Heart left ventricle (tissue), 16 donors: Measurements from ENCODE around the gene IFFO2. TPM values are rescaled to one million over a fixed set of nuclear protein-coding genes. Genes with fewer than 3 reads are reported as not detected.

Experiments
- ATAC-seq, 4 donors: fragments of 200-7000 bp; cut with Tn5 transposase; one replicate each; pipeline ENCODE4 v1.9.1; 2020 to 2022; ENCODE audit warnings: moderate library complexity in 4 of 4, mild to moderate bottlenecking in 3 of 4, moderate number of reproducible peaks in 1 of 4
- DNase-seq, 5 donors: peaks; one replicate each; pipeline ENCODE4 v3.0.0-alpha.2; 2020
- H3K27ac ChIP-seq, 12 donors: fragments of 200-600 bp; sonication (generic) in 4 of 12; one replicate each; pipeline versions ENCODE4 v1.5.0 to v1.8.0; 2016 to 2022; ENCODE audit warnings: mild to moderate bottlenecking in 2 of 12
- H3K27me3 ChIP-seq, 9 donors: fragments of 200-600 bp; sonication (generic) in 2 of 9; one replicate each; pipeline versions ENCODE4 v1.5.1 to v1.8.0; 2016 to 2022; ENCODE audit warnings: mild to moderate bottlenecking in 3 of 9
- H3K36me3 ChIP-seq, 9 donors: fragments of 200-600 bp; sonication (generic) in 2 of 9; one replicate each; pipeline versions ENCODE4 v1.5.0 to v1.8.0; 2018 to 2022; ENCODE audit warnings: mild to moderate bottlenecking in 2 of 9
- H3K4me1 ChIP-seq, 12 donors: fragments of 200-600 bp; sonication (generic) in 4 of 12; one replicate each; pipeline versions ENCODE4 v1.5.0 to v1.8.0; 2016 to 2022; ENCODE audit warnings: mild to moderate bottlenecking in 3 of 12
- H3K4me3 ChIP-seq, 12 donors: fragments of 200-600 bp; sonication (generic) in 4 of 12; one replicate each; pipeline versions ENCODE4 v1.5.0 to v1.8.0; 2017 to 2022; ENCODE audit warnings: mild to moderate bottlenecking in 9 of 12, moderate library complexity in 4 of 12
- H3K9me3 ChIP-seq, 12 donors: fragments of 200-600 bp; sonication (generic) in 4 of 12; one replicate each; pipeline versions ENCODE4 v1.5.0 to v1.8.0; 2016 to 2022; ENCODE audit warnings: mild to moderate bottlenecking in 1 of 12
- CTCF ChIP-seq, 12 donors: fragments of 200-600 bp; sonication (generic) in 4 of 12; IDR thresholded peaks; one replicate each; pipeline versions ENCODE4 v1.5.0 to v1.8.0; 2018 to 2022; ENCODE audit warnings: antibody characterized with exemption in 12 of 12, mild to moderate bottlenecking in 5 of 12
- POLR2A ChIP-seq, 2 donors: fragments of 450-650 bp; IDR thresholded peaks; one replicate each; pipeline ENCODE4 v1.6.1; 2017; ENCODE audit warnings: antibody characterized with exemption in 2 of 2, mild to moderate bottlenecking in 2 of 2, moderate library complexity in 2 of 2
- whole genome bisulfite sequencing, 4 donors: extraction: QIAGEN DNeasy Blood & Tissue Kit in 2 of 4; methylation state at CpG; one replicate each; pipeline versions ENCODE4 v1.1.5 to v1.1.7; 2013 to 2018; 5-methylcytosine and 5-hydroxymethylcytosine counted together
- intact Hi-C, 10 donors: fragments of 100-400 bp; cut with DNase I; formaldehyde crosslinking; loops; one replicate each; pipeline versions ENCODE4 v1.11.1 to v1.14.2; 2022
- polyA plus RNA-seq, 2 donors: library from polyadenylated mRNA; stranded (reverse); fragments of 200-250 nt; gene quantifications; one replicate each; pipeline ENCODE4 v1.2.3, GENCODE V29; 2013
- total RNA-seq, 9 donors: library from RNA; depleted of rRNA in 2 of 9; stranded (reverse); fragments of >200 nt in 2 of 9; fragmentation: NEBNext Ultra II Directional in 3 of 9; extraction: Animal tissue kit (Norgen Biotek cat#: 25700) in 3 of 9; gene quantifications; one replicate each; pipeline versions ENCODE4 v1.1.0 to v1.2.4, GENCODE V29; 2016 to 2023
- donor health status: ischemic (EF 13 %, LVEDD 7.1; RV severe dilation, severe dysfunction).
- donor health status: healthy with polysubstance abuse.
- donor health status: DM: no; HTN: yes; CAD: no.
- donor health status: DM: no; HTN: no; CAD: no.
- donor health status: ischemic (EF 25% LVEDD 6.9; RV normal size, moderate dysfunction).
- donor health status: ischemic (EF 25% LVEDD 5.7; RV mildly dilated, moderate dysfunction).
- donor health status: healthy.
- donor health status: DM: yes; HTN: yes; CAD: no.
- donor health status: ischemic (EF 35%, LVEDD 5.7; RV mildly dilated, moderate dysfunction).
- donor health status: nonischemic (EF 11% LVEDD 7.7; RV severe dilation, severe dysfunction).
- donor health status: DM: yes; HTN: yes; CAD: no.
- donor health status: PGD.
- donor health status: ischemic (EF 29% LVEDD 5.4; RV normal size, mild dysfunction).
- donor health status: nonischemic (EF 23%, LVEDD 6.1; RV moderate dilation, normal function).

IFFO2 gene
- total and polyA plus RNA-seq, 11 donors, result 2.5 to 9.0 (median 4.9) TPM

- H3K4me3 ChIP-seq, result peak overlapping the region in 8 of 12 donors; percentile 3 to 35 (median 16)
- H3K36me3 ChIP-seq, result peaks cover 0 to 18% (median 10%) of the 10 kb centered on the region in 9 donors
- no peaks in the 10 kb centered on the region for H3K27me3 ChIP-seq
- ATAC-seq (peak in 3 of 4 donors; percentile 2 to 10 (median 2)), DNase-seq (peak in 1 of 5 donors; percentile 32)
- H3K9me3 ChIP-seq, result no peaks in the 10 kb centered on the region
- 55 to 66% (median 60%) methylated on average over 17 of the region's 17 CpGs for WGBS, 4 donors
- no peak for TF ChIP-seq POLR2A (IDR thresholded peaks at IDR 0.05)
- TF ChIP-seq CTCF (IDR thresholded peaks at IDR 0.05), result peak in 7 of 12 donors; percentile 12 to 48 (median 28)
- peaks cover 10 to 53% (median 44%) of the 10 kb centered on the region in 12 donors for H3K4me1 ChIP-seq
- H3K27ac ChIP-seq, result peak overlapping the region; percentile 57 to 97 (median 92)
- intact Hi-C loops, result loop anchor here in 6 of 10 donors (2.0 to 5.0 kb wide), 5 partner anchors 29 to 36 kb away; partner anchors contain the start of gene IFFO2 (in 3 of the 6)
Measured at GRCh38 chr1:18921516-18922251, 34.8 kb downstream of the IFFO2 start.

- peaks cover 9 to 46% (median 37%) of the 10 kb centered on the region in 12 donors for H3K4me1 ChIP-seq
- H3K4me3 ChIP-seq, result no peak overlapping the region
- ATAC-seq, result no peak
- 92 to 95% (median 94%) methylated on average over 4 to 7 of the region's 7 CpGs for WGBS, 4 donors
- H3K36me3 ChIP-seq, result peaks cover 0 to 25% (median 17%) of the 10 kb centered on the region in 9 donors
- TF ChIP-seq POLR2A (IDR thresholded peaks at IDR 0.05) (no peak), CTCF (IDR thresholded peaks at IDR 0.05) (no peak)
- H3K27me3 ChIP-seq, result no peaks in the 10 kb centered on the region
- no peaks in the 10 kb centered on the region for H3K9me3 ChIP-seq
- DNase-seq, result no peak
- peak overlapping the region in 2 of 12 donors; percentile 88 to 94 for H3K27ac ChIP-seq
- intact Hi-C loops, result loop anchor here in 2 of 10 donors (5.0 kb wide), 1 partner anchor 36 kb away; the partner anchor contains the start of gene IFFO2 (in 2 of the 2)
Measured at GRCh38 chr1:18920931-18921330, 35.5 kb downstream of the IFFO2 start.

- H3K27ac ChIP-seq, result no peak overlapping the region
- peaks cover 0 to 27% (median 20%) of the 10 kb centered on the region in 9 donors for H3K36me3 ChIP-seq
- intact Hi-C loops, result loop anchor here in 3 of 10 donors (5.0 kb wide), 2 partner anchors 32 to 37 kb away; partner anchors contain the start of gene IFFO2 (in 2 of the 3)
- WGBS, 4 donors, result 85 to 96% (median 91%) methylated on average over 12 of the region's 12 CpGs
- H3K9me3 ChIP-seq, result no peaks in the 10 kb centered on the region
- DNase-seq (no peak), ATAC-seq (no peak)
- no peak for TF ChIP-seq CTCF (IDR thresholded peaks at IDR 0.05)
- no peak for TF ChIP-seq POLR2A (IDR thresholded peaks at IDR 0.05)
- H3K27me3 ChIP-seq, result no peaks in the 10 kb centered on the region
- no peak overlapping the region for H3K4me3 ChIP-seq
- H3K4me1 ChIP-seq, result peaks cover 9 to 48% (median 40%) of the 10 kb centered on the region in 12 donors
Measured at GRCh38 chr1:18919956-18920355, 36.5 kb downstream of the IFFO2 start.

- no peaks in the 10 kb centered on the region for H3K27me3 ChIP-seq
- peaks cover 0 to 27% (median 20%) of the 10 kb centered on the region in 9 donors for H3K36me3 ChIP-seq
- DNase-seq (no peak), ATAC-seq (no peak)
- intact Hi-C loops, result loop anchor here in 1 of 10 donors (5.0 kb wide), 1 partner anchor 33 kb away; no protein-coding TSS in a partner anchor
- peaks cover 7 to 48% (median 40%) of the 10 kb centered on the region in 12 donors for H3K4me1 ChIP-seq
- 91 to 95% (median 92%) methylated on average over 21 to 31 of the region's 31 CpGs for WGBS, 4 donors
- no peaks in the 10 kb centered on the region for H3K9me3 ChIP-seq
- no peak for TF ChIP-seq CTCF (IDR thresholded peaks at IDR 0.05)
- no peak for TF ChIP-seq POLR2A (IDR thresholded peaks at IDR 0.05)
- H3K4me3 ChIP-seq, result no peak overlapping the region
- no peak overlapping the region for H3K27ac ChIP-seq
Measured at GRCh38 chr1:18919197-18919905, 37.1 kb downstream of the IFFO2 start.
